Measurements from ENCODE around the gene NEAT1.

NEAT1 gene

GRCh38 chr11:65482306-65482850, 59.8 kb downstream of the NEAT1 start:
- Histone ChIP-seq H3K36me3 (replicated peaks; ENCODE audit: insufficient read depth, low read length) (no peaks in the 10 kb centered on the region), H2AFZ (ENCODE audit: low read length) (no peak overlapping the region), H3K9ac (ENCODE audit: low read length) (no peak overlapping the region), H3K4me3 (ENCODE audit: low read length) (no peak overlapping the region), H3K4me2 (ENCODE audit: low read depth, low read length) (no peak overlapping the region), H3F3A (ENCODE audit: insufficient read depth, low read length) (peaks cover 12% of the 10 kb centered on the region; the same call in 1 of the 2 replicates), H3K9me3 (replicated peaks; ENCODE audit: insufficient read depth, low read length) (no peaks in the 10 kb centered on the region), H3K9me2 (replicated peaks; ENCODE audit: insufficient read depth, low read length) (no peaks in the 10 kb centered on the region), H4K20me1 (ENCODE audit: insufficient read depth, low read length) (no peaks in the 10 kb centered on the region), H3K27ac (ENCODE audit: low read length) (no peak overlapping the region), H3K4me1 (ENCODE audit: low read length) (peaks cover 13% of the 10 kb centered on the region), H3K79me2 (ENCODE audit: low read length) (peaks cover 10% of the 10 kb centered on the region), H3K27me3 (replicated peaks; ENCODE audit: insufficient read depth, low read length) (no peaks in the 10 kb centered on the region)
- no peak for DNase-seq
- TF ChIP-seq EZH2 (optimal IDR thresholded peaks at IDR 0.05; ENCODE audit: low read depth, low read length) (no peak), CTCF (IDR thresholded peaks at IDR 0.05; ENCODE audit: low read length) (no peak), EZH2phosphoT487 (IDR thresholded peaks at IDR 0.05; ENCODE audit: low read length) (no peak)

GRCh38 chr11:65485920-65486219, 63.3 kb downstream of the NEAT1 start:
- H3K79me2 ChIP-seq (ENCODE audit: low read length) = no peaks in the 10 kb centered on the region
- H3K27me3 ChIP-seq (replicated peaks; ENCODE audit: insufficient read depth, low read length) = no peaks in the 10 kb centered on the region
- TF ChIP-seq CTCF (IDR thresholded peaks at IDR 0.05; ENCODE audit: low read length) = no peak
- no peak for TF ChIP-seq EZH2phosphoT487 (IDR thresholded peaks at IDR 0.05; ENCODE audit: low read length)
- no peak for TF ChIP-seq EZH2 (optimal IDR thresholded peaks at IDR 0.05; ENCODE audit: low read depth, low read length)
- H2AFZ ChIP-seq (ENCODE audit: low read length) = no peak overlapping the region
- DNase-seq = no peak
- H3K36me3 ChIP-seq (replicated peaks; ENCODE audit: insufficient read depth, low read length) = no peaks in the 10 kb centered on the region
- H3K9me2 ChIP-seq (replicated peaks; ENCODE audit: insufficient read depth, low read length) = no peaks in the 10 kb centered on the region
- no peaks in the 10 kb centered on the region for H4K20me1 ChIP-seq (ENCODE audit: insufficient read depth, low read length)
- no peak overlapping the region for H3K9ac ChIP-seq (ENCODE audit: low read length)
- H3K9me3 ChIP-seq (replicated peaks; ENCODE audit: insufficient read depth, low read length) = no peaks in the 10 kb centered on the region
- H3K4me3 ChIP-seq (ENCODE audit: low read length) = no peak overlapping the region
- peaks cover 13% of the 10 kb centered on the region; the same call in 1 of the 2 replicates for H3F3A ChIP-seq (ENCODE audit: insufficient read depth, low read length)
- H3K4me2 ChIP-seq (ENCODE audit: low read depth, low read length) = no peak overlapping the region
- peaks cover 26% of the 10 kb centered on the region for H3K4me1 ChIP-seq (ENCODE audit: low read length)
- no peak overlapping the region for H3K27ac ChIP-seq (ENCODE audit: low read length)

GRCh38 chr11:65486570-65487466, 64.2 kb downstream of the NEAT1 start:
- H3K9ac ChIP-seq (ENCODE audit: low read length) = peak overlapping the region; percentile 20; the same call in 1 of the 2 replicates
- no peaks in the 10 kb centered on the region for H4K20me1 ChIP-seq (ENCODE audit: insufficient read depth, low read length)
- no peaks in the 10 kb centered on the region for H3K27me3 ChIP-seq (replicated peaks; ENCODE audit: insufficient read depth, low read length)
- DNase-seq = no peak
- H3K9me3 ChIP-seq (replicated peaks; ENCODE audit: insufficient read depth, low read length) = no peaks in the 10 kb centered on the region
- H3K4me1 ChIP-seq (ENCODE audit: low read length) = peaks cover 26% of the 10 kb centered on the region
- no peaks in the 10 kb centered on the region for H3K9me2 ChIP-seq (replicated peaks; ENCODE audit: insufficient read depth, low read length)
- peaks cover 13% of the 10 kb centered on the region; the same call in 1 of the 2 replicates for H3F3A ChIP-seq (ENCODE audit: insufficient read depth, low read length)
- H3K79me2 ChIP-seq (ENCODE audit: low read length) = no peaks in the 10 kb centered on the region
- H3K4me3 ChIP-seq (ENCODE audit: low read length) = no peak overlapping the region
- TF ChIP-seq EZH2phosphoT487 (IDR thresholded peaks at IDR 0.05; ENCODE audit: low read length) (no peak), EZH2 (optimal IDR thresholded peaks at IDR 0.05; ENCODE audit: low read depth, low read length) (no peak), CTCF (IDR thresholded peaks at IDR 0.05; ENCODE audit: low read length) (no peak)
- H2AFZ ChIP-seq (ENCODE audit: low read length) = 0 out of 2 replicates have a peak overlapping the region, but pooled peaks have one; percentile 19
- peak overlapping the region; percentile 91 for H3K27ac ChIP-seq (ENCODE audit: low read length)
- H3K4me2 ChIP-seq (ENCODE audit: low read depth, low read length) = peak overlapping the region; percentile 81; the same call in 1 of the 2 replicates
- H3K36me3 ChIP-seq (replicated peaks; ENCODE audit: insufficient read depth, low read length) = no peaks in the 10 kb centered on the region
